Measurements from ENCODE around the gene TMEM181. TPM values are rescaled to one million over a fixed set of nuclear protein-coding genes. Genes with fewer than 3 reads are reported as not detected.

Gene TMEM181
- total and polyA plus RNA-seq, 2 donors (not counting 1 experiment from before 2014, with no cell fraction given) = 2.8 to 9.3 TPM

GRCh38 chr6:158603261-158604047 lies 43.6 kb downstream of the TMEM181 start:
- POLR2A ChIA-PET = no interaction called here
- TF ChIP-seq EZH2 (IDR thresholded peaks at IDR 0.05; ENCODE audit: borderline replicate concordance, insufficient read depth, low read depth, low read length, poor library complexity, severe bottlenecking) (no peak), CTCF (IDR thresholded peaks at IDR 0.05) (no peak)
- CTCF ChIA-PET = interaction anchor here (0.8 to 6.7 kb wide), 5 partner anchors 8 to 396 kb away, joined by 3 to 86 read pairs (median 5); no protein-coding TSS in a partner anchor
- Histone ChIP-seq H3K27ac (ENCODE audit: low read length in 2 of 2) (no peak overlapping the region), H3K4me3 (ENCODE audit: control extremely low read depth in 1 of 5, extremely low read depth in 1 of 5, insufficient read depth in 1 of 5, low read depth in 2 of 5, low read length in 4 of 5) (no peak overlapping the region), H2AFZ (ENCODE audit: insufficient read depth, low read depth, low read length, poor library complexity, severe bottlenecking) (no peak overlapping the region), H3K36me3 (replicated peaks in 1 of 2; ENCODE audit: control extremely low read depth in 1 of 2, control insufficient read depth in 1 of 2, extremely low read depth in 1 of 2, insufficient read depth in 2 of 2, low read length in 1 of 2) (peaks cover 0 to 26% of the 10 kb centered on the region in 2 experiments), H3K4me2 (replicated peaks; ENCODE audit: low read depth, low read length, poor library complexity, severe bottlenecking) (no peak overlapping the region), H3K9me3 (ENCODE audit: control extremely low read depth in 1 of 3, control insufficient read depth in 2 of 3, insufficient read depth in 1 of 3, low read length in 2 of 3) (peaks cover 0 to 5% (median 0%) of the 10 kb centered on the region in 3 donors), H3K27me3 (replicated peaks in 1 of 4; ENCODE audit: control extremely low read depth in 1 of 4, control insufficient read depth in 3 of 4, insufficient read depth in 4 of 4, low read length in 3 of 4) (no peaks in the 10 kb centered on the region), H3K79me2 (ENCODE audit: control insufficient read depth, insufficient read depth, low read length) (no peaks in the 10 kb centered on the region), H3K9ac (ENCODE audit: low read length) (no peak overlapping the region), H4K20me1 (ENCODE audit: control insufficient read depth, insufficient read depth, low read length, poor library complexity, severe bottlenecking) (peaks cover 5% of the 10 kb centered on the region), H3K4me1 (ENCODE audit: control insufficient read depth in 2 of 2, insufficient read depth in 2 of 2, low read length in 2 of 2) (no peaks in the 10 kb centered on the region)
- no peaks in the 10 kb centered on the region for H3K4me1 Mint-ChIP-seq
- H3K27ac Mint-ChIP-seq = no peak overlapping the region
- ATAC-seq (ENCODE audit: low read depth) (no peak), DNase-seq (no peak)
- intact Hi-C loops (cut with micrococcal nuclease) = no loop called here
- H3K27me3 Mint-ChIP-seq = no peaks in the 10 kb centered on the region
- WGBS (ENCODE audit: insufficient coverage) = 98% methylated on average over 11 of the region's 15 CpGs
- H3K9me3 Mint-ChIP-seq (ENCODE audit: insufficient read depth) = no peaks in the 10 kb centered on the region
- no peak overlapping the region for H3K4me3 Mint-ChIP-seq

GRCh38 chr6:158604048-158604406 lies 44.1 kb downstream of the TMEM181 start:
- ChIA-PET CTCF (interaction anchor here (0.7 to 6.7 kb wide), 9 partner anchors 9 to 396 kb away, joined by 3 to 86 read pairs (median 6); partner anchors contain the start of gene DYNLT1), POLR2A (no interaction called here)
- Histone ChIP-seq H3K27ac (ENCODE audit: low read length in 2 of 2) (no peak overlapping the region), H3K27me3 (replicated peaks in 1 of 4; ENCODE audit: control extremely low read depth in 1 of 4, control insufficient read depth in 3 of 4, insufficient read depth in 4 of 4, low read length in 3 of 4) (no peaks in the 10 kb centered on the region), H3K4me1 (ENCODE audit: control insufficient read depth in 2 of 2, insufficient read depth in 2 of 2, low read length in 2 of 2) (no peaks in the 10 kb centered on the region), H3K4me3 (ENCODE audit: control extremely low read depth in 1 of 5, extremely low read depth in 1 of 5, insufficient read depth in 1 of 5, low read depth in 2 of 5, low read length in 4 of 5) (no peak overlapping the region), H2AFZ (ENCODE audit: insufficient read depth, low read depth, low read length, poor library complexity, severe bottlenecking) (no peak overlapping the region), H4K20me1 (ENCODE audit: control insufficient read depth, insufficient read depth, low read length, poor library complexity, severe bottlenecking) (peaks cover 5% of the 10 kb centered on the region), H3K4me2 (replicated peaks; ENCODE audit: low read depth, low read length, poor library complexity, severe bottlenecking) (no peak overlapping the region), H3K9me3 (ENCODE audit: control extremely low read depth in 1 of 3, control insufficient read depth in 2 of 3, insufficient read depth in 1 of 3, low read length in 2 of 3) (peaks cover 0 to 5% (median 0%) of the 10 kb centered on the region in 3 donors), H3K79me2 (ENCODE audit: control insufficient read depth, insufficient read depth, low read length) (no peaks in the 10 kb centered on the region), H3K9ac (ENCODE audit: low read length) (no peak overlapping the region), H3K36me3 (replicated peaks in 1 of 2; ENCODE audit: control extremely low read depth in 1 of 2, control insufficient read depth in 1 of 2, extremely low read depth in 1 of 2, insufficient read depth in 2 of 2, low read length in 1 of 2) (peaks cover 0 to 29% of the 10 kb centered on the region in 2 experiments)
- intact Hi-C loops (cut with micrococcal nuclease) = no loop called here
- 100% methylated on average over 5 of the region's 6 CpGs for WGBS (ENCODE audit: insufficient coverage)
- Mint-ChIP-seq H3K9me3 (ENCODE audit: insufficient read depth) (no peaks in the 10 kb centered on the region), H3K27me3 (no peaks in the 10 kb centered on the region), H3K4me3 (no peak overlapping the region), H3K4me1 (no peaks in the 10 kb centered on the region), H3K27ac (no peak overlapping the region)
- DNase-seq (no peak), ATAC-seq (ENCODE audit: low read depth) (no peak)
- TF ChIP-seq CTCF (IDR thresholded peaks at IDR 0.05) (no peak), EZH2 (IDR thresholded peaks at IDR 0.05; ENCODE audit: borderline replicate concordance, insufficient read depth, low read depth, low read length, poor library complexity, severe bottlenecking) (no peak)
